HepG2 (cell line): ENCODE measurements around the gene SLC43A3. TPM values are rescaled to one million over a fixed set of nuclear protein-coding genes. Genes with fewer than 3 reads are reported as not detected.
"Not testable (repeated sequence)": the region's sequence is repeated elsewhere in the genome, so short reads cannot be mapped to it uniquely, and the experiment has no call there.

Experiments used
- ATAC-seq: fragments of 200-7000 bp; cut with Tn5 transposase; 3 replicates; pipeline ENCODE4 v1.9.1; 2020; ENCODE audit warnings: mild to moderate bottlenecking, moderate library complexity
- BruUV-seq: library from RNA; stranded (reverse); fragments of 400-500 nt; replicated peaks from 2 replicates; lab custom pipeline; 2021; lab: Mats Ljungman, UMichigan
- CTCF ChIA-PET: fragments of 300-600 bp; formaldehyde crosslinking; extraction: SDS; loops from one replicate; lab custom pipeline; 2021; ENCODE audit warnings: low total read pairs, inconsistent platforms, low intra/inter-chr PET ratio; lab: Yijun Ruan, JAX
- POLR2A ChIA-PET: fragments of 350-600 bp; sonication (Branson Sonifier 250); formaldehyde crosslinking; loops from one replicate; lab custom pipeline; 2020; ENCODE audit warnings: antibody characterized with exemption, inconsistent platforms; lab: Yijun Ruan, JAX
- DNase-seq: peaks from one replicate; pipeline ENCODE4 v3.0.0-alpha.2; 2015; ENCODE audit warnings: low spot score
- FAIRE-seq: peaks from 3 replicates; lab custom pipeline; 2011; peaks lifted over from hg19 to GRCh38; lab: Jason Lieb, UNC
- H2AFZ ChIP-seq: one replicate; pipeline ENCODE4 v1.6.1; 2011; ENCODE audit warnings: low read length, inconsistent platforms
- H3K27ac ChIP-seq: fragments of 300-600 bp; 3 replicates; pipeline ENCODE4 v1.8.0; 2011; ENCODE audit warnings: mixed run types, mild to moderate bottlenecking, mixed read lengths, low read length, inconsistent platforms; ENCODE audit not compliant: insufficient read depth; ENCODE audit errors: extremely low read length
- H3K27me3 ChIP-seq, 2 experiments: fragments of 200-600 bp in 1 of 2; 2 replicates in 1 of 2; 3 replicates in 1 of 2; pipeline versions ENCODE4 v1.6.0 to v1.8.0; 2011; ENCODE audit warnings: low read length in 2 of 2, mild to moderate bottlenecking in 2 of 2, moderate library complexity in 2 of 2, inconsistent platforms in 1 of 2; ENCODE audit not compliant: insufficient read depth in 2 of 2, control insufficient read depth in 1 of 2
- H3K36me3 ChIP-seq, 2 experiments: fragments of 200-600 bp in 1 of 2; replicated peaks in 1 of 2; 2 replicates in 1 of 2; 3 replicates in 1 of 2; pipeline versions ENCODE4 v1.5.1 to v1.8.0; 2011; ENCODE audit warnings: low read length in 2 of 2, inconsistent platforms in 1 of 2; ENCODE audit not compliant: insufficient read depth in 2 of 2, control insufficient read depth in 1 of 2
- H3K4me1 ChIP-seq: 2 replicates; pipeline ENCODE4 v1.5.1; 2012; ENCODE audit warnings: low read length, inconsistent platforms; ENCODE audit not compliant: insufficient read depth
- H3K4me2 ChIP-seq: 2 replicates; pipeline ENCODE4 v1.6.0; 2011; ENCODE audit warnings: low read depth, low read length, inconsistent platforms
- H3K4me3 ChIP-seq, 3 experiments: fragments of 200-600 bp in 1 of 3; sonication (generic), shearing (Covaris generic) in 1 of 3; replicated peaks in 1 of 3; 2 replicates each; pipeline ENCODE4 v1.5.1; 2011 to 2016; ENCODE audit warnings: low read length in 3 of 3, inconsistent platforms in 2 of 3, low read depth in 2 of 3, mild to moderate bottlenecking in 2 of 3, control low read depth in 1 of 3, mixed read lengths in 1 of 3; ENCODE audit not compliant: insufficient read depth in 1 of 3
- H3K79me2 ChIP-seq: one replicate; pipeline ENCODE4 v1.6.1; 2011; ENCODE audit warnings: low read length, inconsistent platforms; ENCODE audit not compliant: insufficient read depth
- H3K9ac ChIP-seq: 2 replicates; pipeline ENCODE4 v1.6.0; 2011; ENCODE audit warnings: mild to moderate bottlenecking, low read depth, low read length, inconsistent platforms; ENCODE audit not compliant: insufficient read depth
- H3K9me3 ChIP-seq: 2 replicates; pipeline ENCODE4 v1.5.1; 2012; ENCODE audit warnings: mild to moderate bottlenecking, low read length
- H4K20me1 ChIP-seq: 2 replicates; pipeline ENCODE4 v1.6.0; 2011; ENCODE audit warnings: inconsistent platforms, mild to moderate bottlenecking, low read length, moderate library complexity; ENCODE audit not compliant: insufficient read depth
- ETV5 ChIP-seq: IDR thresholded peaks from 2 replicates; pipeline ENCODE4 v1.6.1; 2018; ENCODE audit warnings: missing biosample characterization, missing genetic modification reagents, inconsistent platforms, borderline replicate concordance
- SP1 ChIP-seq, 2 experiments: fragments of 450-650 bp in 1 of 2; sonication (generic) in 1 of 2; formaldehyde crosslinking in 1 of 2; IDR thresholded peaks; 2 replicates each; pipeline versions ENCODE4 v1.4.0 to v1.6.1; 2016 to 2020; ENCODE audit warnings: missing genetic modification reagents in 1 of 2
- TARDBP ChIP-seq: sonication (generic); formaldehyde crosslinking; IDR thresholded peaks from 2 replicates; pipeline ENCODE4 v1.8.0; 2022; ENCODE audit warnings: mild to moderate bottlenecking, missing genetic modification reagents
- ZFP1 ChIP-seq: IDR thresholded peaks from 2 replicates; pipeline ENCODE4 v1.6.1; 2016
- ZNF12 ChIP-seq: sonication (generic); formaldehyde crosslinking; IDR thresholded peaks from 2 replicates; pipeline ENCODE4 v1.5.0; 2020; ENCODE audit warnings: missing genetic modification reagents
- ZNF775 ChIP-seq: sonication (generic); formaldehyde crosslinking; IDR thresholded peaks from 2 replicates; pipeline ENCODE4 v1.4.0; 2020; ENCODE audit warnings: missing genetic modification reagents, mild to moderate bottlenecking, moderate library complexity, borderline replicate concordance
- WGBS: methylation state at CpG from one replicate; pipeline ENCODE4 v1.1.6; 2017; ENCODE audit warnings: low lambda C conversion rate; 5-methylcytosine and 5-hydroxymethylcytosine counted together
- in situ Hi-C: cut with HindIII; loops from 2 replicates; pipeline ENCODE4 v1.10.0; 2017; ENCODE audit warnings: low pct_unique_long_range_greater_than_20kb; ENCODE audit not compliant: extremely low pct_ligation_motif_present
- intact Hi-C: fragments of 100-400 bp; cut with micrococcal nuclease; formaldehyde crosslinking; loops from one replicate; pipeline ENCODE4 v1.10.0; 2022; ENCODE audit not compliant: unreplicated experiment
- polyA plus RNA-seq, 8 experiments: library from polyadenylated mRNA; depleted of rRNA in 3 of 8; stranded (reverse) in 7 of 8; unstranded in 1 of 8; fragments of >200 nt; fragmentation: Illumina TruSeq in 4 of 8; extraction: Trizol in 4 of 8; gene quantifications; 2 replicates each; pipeline versions ENCODE4 v1.2.1 to v1.2.3, GENCODE V29; 2011 to 2016; ENCODE audit warnings: low read depth in 4 of 8, missing spikeins in 1 of 8, mixed read lengths in 1 of 8; ENCODE audit not compliant: insufficient read depth in 1 of 8
- total RNA-seq, 5 experiments: library from RNA; depleted of rRNA; stranded (reverse); fragments of >200 nt; fragmentation: Illumina TruSeq; extraction: Trizol; gene quantifications; 2 replicates each; pipeline ENCODE4 v1.2.3, GENCODE V29; 2016; ENCODE audit warnings: low read depth in 1 of 5

SLC43A3 gene
- total and polyA plus RNA-seq, 2 of the 13 experiments (the other 11 are each of a cell fraction or from before 2014, with no cell fraction given): 2.6 TPM; not detected in 1

GRCh38 chr11:57363131-57364080, 63.5 kb downstream of the SLC43A3 start:
- H3K9ac ChIP-seq: no peak overlapping the region
- POLR2A ChIA-PET: no interaction called here
- H3K36me3 ChIP-seq: no peaks in the 10 kb centered on the region
- WGBS: 28% methylated on average over 6 of the region's 7 CpGs
- no peaks in the 10 kb centered on the region for H4K20me1 ChIP-seq
- H2AFZ ChIP-seq: no peak overlapping the region
- peaks cover 0 to 19% of the 10 kb centered on the region in 2 experiments; a peak in 2 of 5 replicates for H3K27me3 ChIP-seq
- intact Hi-C loops (no loop called here), in situ Hi-C loops (no loop called here)
- H3K9me3 ChIP-seq: no peaks in the 10 kb centered on the region
- CTCF ChIA-PET: no interaction called here
- H3K4me1 ChIP-seq: peaks cover 15% of the 10 kb centered on the region
- no peak overlapping the region for H3K4me3 ChIP-seq
- FAIRE-seq: no peak
- no peaks in the 10 kb centered on the region for H3K79me2 ChIP-seq
- no peak overlapping the region for H3K4me2 ChIP-seq
- TF ChIP-seq ZNF12 (CRISPR knock-in tag) (peak; percentile 93), SP1 (IDR thresholded peaks at IDR 0.05) (no peak), SP1 (CRISPR knock-in tag; IDR thresholded peaks at IDR 0.05) (no peak), ZNF775 (CRISPR knock-in tag) (no peak), TARDBP (CRISPR knock-in tag) (no peak)
- TF ChIP-seq, all 625 proteins: peak for 1
- no peak for ATAC-seq
- DNase-seq: no peak
- H3K27ac ChIP-seq: no peak overlapping the region
- BruUV-seq: no TSS peak

- peaks cover 0 to 14% of the 10 kb centered on the region in 2 experiments; a peak in 2 of 5 replicates for H3K27me3 ChIP-seq
- H3K36me3 ChIP-seq: no peaks in the 10 kb centered on the region
- H3K4me1 ChIP-seq: peaks cover 15% of the 10 kb centered on the region
- no peak for TF ChIP-seq ZFP1 (CRISPR knock-in tag)
- TF ChIP-seq ETV5 (CRISPR knock-in tag): no peak
- TF ChIP-seq, all 625 proteins: peak for 0
- no peak overlapping the region for H3K4me3 ChIP-seq
- no peak overlapping the region for H3K9ac ChIP-seq
- no peak overlapping the region for H3K27ac ChIP-seq
- WGBS: 20% methylated on average over 3 of the region's 3 CpGs
- no peaks in the 10 kb centered on the region for H3K9me3 ChIP-seq
- no peak for FAIRE-seq
- no peak for ATAC-seq
- H2AFZ ChIP-seq: no peak overlapping the region
- H3K4me2 ChIP-seq: no peak overlapping the region
- in situ Hi-C loops: no loop called here
- POLR2A ChIA-PET: no interaction called here
- CTCF ChIA-PET: no interaction called here
- no peaks in the 10 kb centered on the region for H4K20me1 ChIP-seq
- intact Hi-C loops: no loop called here
- no peak for DNase-seq
- H3K79me2 ChIP-seq: no peaks in the 10 kb centered on the region
- BruUV-seq: no TSS peak
Observed at GRCh38 chr11:57361926-57362325, 65.0 kb downstream of the SLC43A3 start.

- H3K9me3 ChIP-seq, H3K4me2 ChIP-seq, ATAC-seq, in situ Hi-C loops, intact Hi-C loops, H3K4me3 ChIP-seq, H3K36me3 ChIP-seq, CTCF ChIA-PET, H2AFZ ChIP-seq, BruUV-seq, FAIRE-seq, H3K79me2 ChIP-seq, H3K27ac ChIP-seq, H4K20me1 ChIP-seq, DNase-seq, POLR2A ChIA-PET, H3K9ac ChIP-seq: not testable (repeated sequence)
- H3K27me3 ChIP-seq: peaks cover 0 to 14% of the 10 kb centered on the region in 2 experiments; a peak in 2 of 5 replicates
- H3K4me1 ChIP-seq: peaks cover 15% of the 10 kb centered on the region
Observed at GRCh38 chr11:57361420-57361819, 65.5 kb downstream of the SLC43A3 start.
